GM18520 (cell line): ENCODE results near the gene ZNF750.
"Not testable (repeated sequence)": the region's sequence is repeated elsewhere in the genome, so short reads cannot be mapped to it uniquely, and the experiment has no call there.

Experiments
- ATAC-seq: cut with Tn5 transposase; IDR thresholded peaks from one replicate; pipeline ENCODE4 v1.9.1; 2021; ENCODE audit not compliant: unreplicated experiment

Gene ZNF750

DNA sequence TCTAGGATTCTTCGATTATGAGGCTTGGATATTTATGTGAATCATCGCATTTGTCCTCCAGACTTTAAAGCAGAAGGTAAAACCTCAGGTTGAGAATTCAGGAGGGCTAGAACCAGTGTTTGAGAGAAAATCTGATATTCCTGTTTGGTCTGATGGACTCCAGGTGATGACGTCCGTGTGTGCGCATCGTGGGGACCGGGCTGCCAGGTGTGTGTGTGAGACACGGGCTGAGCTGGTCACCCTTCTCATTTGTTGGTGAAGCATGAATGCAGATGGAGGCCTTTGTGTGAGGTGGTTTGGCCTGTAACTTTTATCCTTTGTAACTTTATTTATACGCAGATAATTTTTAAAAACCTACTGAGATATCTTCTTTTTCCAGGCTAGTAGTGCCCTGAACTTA lies 42.8 kb downstream of the ZNF750 start:
- ATAC-seq = no peak

DNA sequence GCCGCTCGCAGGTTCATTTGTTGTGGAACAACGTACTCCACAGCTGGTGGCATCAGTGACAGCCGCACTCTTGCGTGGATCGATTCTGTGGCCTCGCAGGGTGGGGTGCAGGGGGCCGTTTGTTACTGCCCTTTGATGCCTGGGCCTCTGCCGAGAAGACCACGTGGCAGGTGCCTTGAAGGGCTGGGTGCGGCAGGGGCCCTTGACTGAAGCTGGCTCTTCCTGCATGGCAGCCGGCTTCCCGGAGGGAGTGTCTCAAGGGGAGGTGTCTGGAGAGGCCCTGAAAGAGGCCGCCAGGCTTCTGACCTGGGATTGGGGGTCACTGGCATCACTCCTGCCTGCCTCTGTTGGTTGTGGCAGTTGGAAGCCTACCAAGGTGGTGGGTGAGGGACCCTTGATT lies 44.2 kb downstream of the ZNF750 start:
- no peak for ATAC-seq

DNA sequence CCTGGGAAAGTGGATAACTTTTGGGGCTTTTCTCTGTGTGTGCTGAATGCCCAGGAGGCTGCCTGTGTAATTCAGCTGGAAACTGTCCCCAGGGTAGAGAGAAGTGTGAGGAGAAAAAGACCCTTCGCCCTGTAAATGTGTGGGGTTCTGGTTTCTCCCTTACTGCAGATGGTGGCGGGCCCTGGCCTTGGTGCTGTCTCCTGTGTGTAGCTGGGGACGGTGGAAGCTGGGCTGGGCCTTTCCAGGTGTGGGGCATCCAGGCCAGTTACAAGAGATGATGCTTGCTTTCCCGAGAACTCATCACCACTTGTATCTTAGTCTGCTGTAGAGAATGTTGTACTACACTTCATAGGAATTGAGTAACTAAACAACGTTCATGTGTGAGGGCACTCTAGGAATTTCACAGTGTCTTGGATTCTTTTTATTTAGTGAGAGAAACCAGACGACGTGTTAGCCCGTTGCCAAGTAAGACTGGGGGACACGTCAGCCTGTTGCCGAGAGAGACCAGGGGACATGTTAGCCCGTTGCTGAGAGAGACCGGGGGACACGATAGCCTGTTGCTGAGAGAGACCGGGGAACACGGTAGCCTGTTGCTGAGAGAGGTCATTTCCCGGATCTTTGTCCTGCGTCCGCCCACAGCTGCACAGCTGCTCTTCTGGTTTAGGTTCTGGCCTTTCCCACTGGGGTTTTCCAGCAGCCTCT lies 44.9 kb downstream of the ZNF750 start:
- no peak for ATAC-seq

DNA sequence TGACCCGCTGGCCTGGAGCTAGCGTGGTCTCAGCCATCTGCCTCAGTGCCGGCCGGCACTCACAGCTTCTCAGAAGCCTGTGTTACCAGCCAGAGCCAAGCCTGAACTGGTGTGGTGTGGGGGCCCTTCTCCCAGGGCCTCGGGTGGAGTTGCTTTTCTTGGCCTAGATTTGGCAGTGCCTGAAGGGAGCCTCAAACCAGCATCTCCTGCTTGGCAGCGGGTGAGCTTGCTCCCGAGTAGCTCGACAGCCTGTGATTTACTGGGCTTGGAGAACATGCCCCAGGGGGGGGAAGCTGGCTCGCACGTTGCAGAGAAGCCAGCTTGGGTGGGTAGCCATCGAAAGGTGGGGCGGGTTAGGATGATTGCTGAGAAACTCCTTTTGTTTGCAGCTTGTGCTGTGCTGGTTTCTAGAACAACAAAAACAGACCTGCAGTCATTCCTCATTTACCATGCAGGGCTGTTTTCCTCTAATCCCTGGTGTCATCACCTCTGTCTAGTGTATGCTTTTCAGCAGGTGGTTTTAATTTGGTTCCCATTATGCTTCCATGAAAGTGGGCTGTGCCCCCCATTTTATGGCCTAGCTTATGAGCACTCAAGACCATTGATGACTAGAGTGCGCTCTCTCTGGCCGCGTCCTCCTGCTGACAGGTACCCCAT lies 45.7 kb downstream of the ZNF750 start:
- no peak for ATAC-seq

DNA sequence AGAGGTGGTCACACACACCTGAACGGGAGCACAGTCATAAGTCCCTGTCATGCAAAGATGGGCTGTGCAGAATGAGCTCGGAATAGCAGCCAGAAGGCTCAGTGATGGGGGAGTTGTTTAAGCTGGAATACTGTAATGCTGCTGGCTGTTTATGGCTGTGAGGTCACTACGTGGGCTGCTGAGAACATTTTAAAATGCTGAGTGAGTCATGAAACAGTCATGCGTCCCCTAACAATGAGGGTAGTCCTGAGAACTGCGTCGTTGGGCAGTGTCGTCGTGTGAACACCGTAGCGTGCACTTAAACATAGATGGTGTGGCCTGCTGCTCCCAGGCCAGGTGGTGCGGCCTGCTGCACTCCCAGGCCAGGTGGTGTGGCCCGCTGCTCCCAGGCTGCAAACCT lies 48.3 kb downstream of the ZNF750 start:
- no peak for ATAC-seq

DNA sequence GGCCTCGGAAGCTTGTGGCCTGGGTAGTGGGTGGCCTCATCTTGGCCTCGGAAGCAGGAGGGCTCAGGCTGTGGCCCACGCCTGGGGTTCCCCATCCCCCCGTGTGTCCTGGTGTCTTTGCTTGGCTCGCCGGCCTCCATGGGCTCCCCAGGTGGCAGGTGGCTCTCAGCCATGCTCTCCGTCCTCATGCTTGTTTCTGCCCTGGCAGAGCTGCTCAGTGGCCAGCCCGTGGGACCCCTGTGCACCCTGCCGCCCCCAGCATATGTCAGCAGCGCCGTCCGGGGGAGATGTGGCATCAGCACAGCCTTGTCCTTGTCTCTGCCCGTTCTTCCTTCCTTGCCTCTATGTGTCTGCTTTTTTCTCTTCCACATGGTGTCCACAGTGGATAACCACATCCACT lies 49.4 kb downstream of the ZNF750 start:
- no peak for ATAC-seq

DNA sequence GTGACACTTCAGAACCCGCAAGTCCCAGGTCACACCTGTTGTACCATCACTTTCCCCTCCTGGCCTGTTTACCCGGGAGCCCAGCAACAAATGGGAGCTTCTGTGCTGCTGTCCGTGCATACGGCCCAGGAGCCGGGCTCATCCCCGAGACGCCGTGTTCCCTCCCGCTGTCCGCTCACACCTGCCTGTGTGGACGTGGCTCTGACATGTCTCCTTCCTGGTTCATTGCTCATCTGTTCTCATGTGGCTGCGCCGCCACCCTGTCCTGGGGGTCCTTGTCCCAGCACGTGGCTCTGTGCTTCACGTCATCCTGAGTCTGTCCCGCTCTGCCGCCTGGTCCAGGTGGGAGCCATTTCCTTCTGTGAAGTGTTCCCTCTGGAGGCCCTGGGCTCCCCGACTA lies 50.0 kb downstream of the ZNF750 start:
- no peak for ATAC-seq

DNA sequence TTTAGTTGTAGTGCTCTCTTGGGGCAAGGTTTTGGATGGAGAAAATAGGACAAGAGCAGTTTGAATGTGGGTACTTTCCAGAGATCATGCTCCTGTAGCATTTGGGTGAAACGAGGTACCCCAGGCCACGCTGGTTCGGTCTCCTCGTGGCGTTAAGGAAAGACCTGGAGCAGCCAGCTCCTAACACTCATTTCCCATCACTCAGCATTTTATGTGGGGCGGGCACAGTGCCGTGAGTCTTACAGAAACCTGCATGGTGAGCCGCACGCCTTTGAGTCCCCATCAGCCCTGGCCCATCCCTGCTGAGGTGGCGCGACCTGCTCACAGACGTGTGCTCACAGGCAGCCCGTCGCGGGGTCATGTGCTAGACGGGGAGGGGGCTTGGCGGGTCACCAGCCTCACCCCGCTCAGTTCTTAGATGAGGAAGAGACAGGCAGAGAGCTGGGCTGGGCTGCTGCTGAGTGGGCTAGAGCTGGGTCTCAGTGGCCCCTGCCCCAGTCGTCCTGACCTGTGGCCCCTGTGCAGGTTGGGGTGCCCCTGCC lies 50.7 kb downstream of the ZNF750 start:
- ATAC-seq = no peak

DNA sequence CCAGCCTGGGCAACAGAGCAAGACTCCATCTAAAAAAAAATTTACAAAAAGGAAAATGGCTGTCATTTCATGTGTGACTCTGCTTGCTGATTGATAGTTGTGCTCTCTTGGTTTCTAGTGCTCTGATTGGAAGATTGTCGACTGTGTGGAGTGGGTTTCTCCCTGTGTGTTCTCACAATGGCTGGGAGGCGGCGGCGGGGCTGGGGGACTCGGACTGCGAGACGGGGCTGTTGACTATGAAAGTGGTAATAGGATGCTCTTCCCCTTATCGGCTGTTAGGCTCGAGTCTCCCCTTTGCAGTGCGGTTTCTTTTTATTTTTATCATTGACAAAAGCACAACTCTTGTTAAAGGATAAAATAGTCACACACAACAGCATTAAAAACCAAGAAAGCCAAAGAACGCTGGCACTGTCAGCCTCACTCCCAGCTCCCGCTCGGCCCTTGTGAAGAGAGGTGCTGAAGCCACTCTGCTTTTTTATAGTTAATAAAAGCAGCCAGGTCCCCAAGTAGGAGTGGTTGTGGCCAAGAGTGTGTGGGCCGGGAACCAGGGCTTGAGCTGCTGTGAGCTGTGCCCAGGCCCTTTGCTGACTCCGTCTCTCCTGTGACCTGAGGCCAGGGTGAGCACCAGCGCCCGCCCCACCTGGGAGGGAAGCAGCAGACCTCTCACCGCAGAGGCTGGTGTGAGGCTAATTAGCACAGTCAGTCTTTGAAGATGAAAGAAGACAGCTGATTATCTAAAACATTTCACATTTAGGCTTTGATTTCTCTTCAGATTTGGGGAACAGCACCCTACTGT lies 51.4 kb downstream of the ZNF750 start:
- ATAC-seq = no peak

DNA sequence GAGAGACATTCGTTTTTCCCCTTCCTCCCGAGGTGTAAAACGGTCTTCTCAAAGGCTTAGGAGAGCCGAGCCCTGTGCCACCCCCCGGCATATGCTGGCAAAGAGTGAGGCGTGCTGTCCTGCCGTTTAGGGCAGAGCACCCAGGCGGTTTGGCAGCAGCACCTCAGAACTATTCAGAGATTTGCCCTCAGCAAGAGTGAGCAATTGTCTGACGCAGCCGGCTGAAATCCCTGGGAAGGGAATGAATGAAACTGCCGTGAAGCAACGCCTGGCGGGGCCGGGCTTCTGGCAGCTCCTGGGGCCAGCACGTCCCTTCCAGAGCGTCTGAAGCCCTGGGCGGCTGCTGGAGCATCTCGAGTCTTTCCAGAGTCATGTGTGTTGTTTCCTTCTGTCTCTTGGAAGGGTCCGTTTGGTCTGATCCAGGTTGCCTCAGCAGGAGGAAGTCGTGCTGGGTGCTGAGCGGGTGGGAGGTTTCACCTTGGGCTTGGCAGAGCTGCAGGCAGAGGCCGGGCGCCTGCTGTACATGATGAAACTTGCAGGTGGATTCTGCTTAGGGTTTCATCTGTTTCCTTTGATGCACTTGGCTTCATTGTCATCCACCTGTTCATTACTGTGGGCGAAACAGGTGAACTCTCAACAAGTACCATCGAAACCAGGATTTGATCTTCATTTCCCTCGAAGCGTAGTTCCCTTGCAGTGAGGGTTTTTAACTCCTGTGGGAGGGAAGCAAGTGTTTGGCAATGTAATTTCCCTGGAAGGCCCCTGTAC lies 52.6 kb downstream of the ZNF750 start:
- no peak for ATAC-seq

DNA sequence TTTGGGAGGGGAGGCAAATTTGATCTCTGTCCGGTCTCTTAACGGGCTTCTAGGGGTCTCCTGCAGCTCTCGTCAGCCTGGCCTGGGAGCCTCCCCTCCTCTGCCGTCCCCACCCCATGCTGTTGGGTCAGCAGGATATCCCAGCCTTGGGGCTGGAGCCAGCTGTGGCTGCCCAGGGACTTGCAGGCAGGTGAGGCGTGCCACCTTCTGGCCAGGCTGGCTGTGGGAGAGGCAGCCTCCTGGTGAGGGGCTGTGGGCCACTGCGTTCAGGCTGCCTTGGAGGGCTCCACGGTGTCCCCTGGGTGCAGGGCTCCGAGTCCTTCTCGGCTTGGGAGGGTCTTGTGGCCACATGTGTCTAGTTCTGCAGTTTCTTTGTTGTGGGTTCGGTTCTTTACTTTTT lies 53.4 kb downstream of the ZNF750 start:
- no peak for ATAC-seq

DNA sequence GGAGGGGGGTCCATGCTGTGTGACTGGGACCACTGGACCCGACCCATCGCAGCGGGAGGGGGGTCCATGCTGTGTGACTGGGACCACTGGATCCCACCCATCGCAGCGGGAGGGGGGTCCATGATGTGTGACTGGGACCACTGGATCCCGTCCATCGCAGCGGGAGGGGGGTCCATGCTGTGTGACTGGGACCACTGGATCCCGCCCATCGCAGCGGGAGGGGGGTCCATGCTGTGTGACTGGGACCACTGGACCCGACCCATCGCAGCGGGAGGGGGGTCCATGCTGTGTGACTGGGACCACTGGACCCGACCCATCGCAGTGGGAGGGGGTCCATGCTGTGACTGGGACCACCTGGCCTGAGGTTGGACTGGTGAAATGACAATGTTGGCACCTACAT lies 54.2 kb downstream of the ZNF750 start:
- not testable (repeated sequence) for ATAC-seq

DNA sequence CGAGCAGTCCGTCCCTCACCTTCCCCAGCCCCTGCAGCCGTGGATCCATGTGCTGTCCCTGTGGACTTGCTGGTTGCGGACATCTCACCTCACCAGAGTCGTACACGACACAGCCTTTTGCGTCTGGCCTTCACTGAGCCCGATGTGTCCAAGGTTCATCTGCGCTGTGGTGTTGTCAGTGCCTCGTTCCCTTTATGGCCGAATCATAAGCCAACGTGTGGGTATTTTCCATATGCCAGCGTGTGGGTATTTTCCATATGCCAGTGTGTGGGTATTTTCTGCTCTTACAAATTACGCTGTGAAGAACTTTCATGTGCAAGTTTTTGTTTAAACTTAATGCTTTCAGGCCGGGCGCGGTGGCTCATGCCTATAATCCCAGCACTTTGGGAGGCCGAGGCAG lies 56.3 kb downstream of the ZNF750 start:
- ATAC-seq = no peak

DNA sequence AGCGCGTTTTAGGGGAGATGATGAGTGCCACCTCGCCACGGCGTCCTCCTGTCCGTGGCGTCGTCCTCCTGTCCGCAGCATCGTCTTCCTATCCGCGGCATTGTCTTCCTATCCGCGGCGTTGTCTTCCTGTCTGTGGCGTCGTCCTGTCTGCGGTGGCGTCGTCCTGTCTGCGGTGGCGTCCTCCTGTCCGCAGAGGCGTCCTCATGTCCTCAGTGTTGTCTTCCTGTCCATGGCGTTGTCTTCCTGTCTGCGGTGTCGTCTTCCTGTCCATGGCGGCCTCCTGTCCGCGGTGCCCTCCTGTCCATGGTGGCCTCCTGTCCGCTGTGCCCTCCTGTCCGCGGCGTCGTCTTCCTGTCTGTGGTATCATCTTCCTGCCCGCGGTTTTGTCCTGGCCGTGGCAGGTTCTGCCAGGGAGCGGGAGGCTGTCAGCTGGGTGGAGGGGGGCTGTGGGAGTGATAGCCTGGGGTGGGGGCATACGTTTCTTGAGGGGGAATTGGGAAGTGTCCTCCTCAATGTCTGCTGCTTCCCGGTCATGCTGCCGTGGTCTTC lies 57.1 kb downstream of the ZNF750 start:
- no peak for ATAC-seq

DNA sequence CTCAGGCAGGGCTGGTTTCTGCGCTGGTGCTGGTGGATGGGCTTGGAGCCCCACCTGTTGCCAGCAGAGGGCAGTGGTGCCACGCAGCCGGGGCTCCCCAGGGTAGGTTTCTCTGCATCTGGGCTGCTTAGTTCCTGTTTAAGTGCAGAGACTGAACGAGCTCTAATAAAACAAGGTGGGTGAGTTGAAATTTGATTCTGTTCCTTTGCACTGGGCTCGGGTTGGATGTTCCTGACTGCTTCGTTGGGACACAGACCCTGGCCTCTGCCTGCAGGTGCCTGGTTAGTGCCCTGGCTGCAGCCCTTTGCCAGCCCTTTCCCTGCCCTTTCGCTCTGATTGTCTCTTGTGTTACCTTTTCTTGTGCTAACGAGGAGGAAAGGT lies 57.9 kb downstream of the ZNF750 start:
- ATAC-seq = no peak

DNA sequence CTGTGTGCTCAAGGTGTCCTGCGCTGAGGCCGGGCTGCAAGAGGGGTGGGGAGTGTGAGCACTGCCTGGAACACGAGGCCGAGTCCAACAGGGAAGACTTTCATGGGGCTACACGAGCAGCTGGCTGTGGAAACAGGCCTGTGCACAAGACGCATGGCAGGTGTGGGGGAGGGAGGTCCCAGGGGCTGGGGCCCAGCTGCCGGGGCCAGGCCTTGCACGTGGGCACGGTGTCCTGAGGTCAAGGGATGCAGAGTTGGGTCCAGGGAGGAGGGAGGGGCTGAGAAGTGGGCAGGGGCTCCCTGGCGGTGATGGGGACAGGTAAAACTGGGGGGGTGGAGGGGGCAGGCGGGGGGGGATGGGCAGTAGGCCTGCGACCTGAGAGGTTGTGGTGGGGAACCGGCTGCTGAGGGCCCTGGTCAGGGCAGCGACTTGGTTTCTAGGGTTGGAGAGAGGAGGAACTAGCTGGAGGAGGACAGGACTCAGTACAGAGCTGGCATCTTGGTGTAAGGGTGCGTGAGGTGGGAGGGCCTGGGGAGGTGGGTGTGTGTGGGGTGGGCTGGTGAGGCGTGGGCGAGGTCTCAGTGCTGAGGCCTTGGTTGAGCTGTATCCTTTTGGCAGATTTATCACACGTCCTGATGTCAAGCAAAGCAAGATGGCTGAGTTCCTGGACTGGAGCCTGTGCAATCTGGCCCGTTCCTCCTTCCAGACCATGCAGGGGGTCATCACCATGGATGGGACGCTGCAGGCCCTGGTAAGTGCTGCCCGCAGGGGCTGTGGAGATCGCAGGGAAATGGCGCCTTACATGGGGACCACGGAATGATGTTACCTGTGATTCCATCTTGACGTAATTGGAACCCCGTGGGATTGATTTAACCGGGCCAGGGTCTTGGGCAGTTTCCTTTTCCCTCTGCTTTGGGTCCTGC lies 58.6 kb downstream of the ZNF750 start:
- no peak for ATAC-seq

DNA sequence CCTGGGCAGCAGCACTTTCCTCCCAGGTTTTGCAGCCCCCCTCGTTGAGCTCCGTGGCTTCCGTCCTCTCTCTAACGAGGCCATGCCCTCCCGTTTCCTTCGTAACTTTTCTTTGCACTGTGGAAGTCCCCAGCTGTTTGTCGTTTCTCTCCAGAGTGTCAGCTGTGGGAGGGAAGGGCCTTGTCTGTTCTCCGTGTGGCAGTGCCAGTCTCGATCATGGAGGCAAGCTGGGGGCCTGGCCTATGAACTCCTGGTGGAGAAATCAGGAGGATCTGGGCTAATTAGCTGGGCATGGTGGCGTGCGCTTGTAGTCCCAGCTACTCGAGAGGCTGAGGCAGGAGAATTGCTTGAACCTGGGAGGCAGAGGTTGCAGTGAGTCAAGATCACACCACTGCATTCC lies 59.6 kb downstream of the ZNF750 start:
- no peak for ATAC-seq

DNA sequence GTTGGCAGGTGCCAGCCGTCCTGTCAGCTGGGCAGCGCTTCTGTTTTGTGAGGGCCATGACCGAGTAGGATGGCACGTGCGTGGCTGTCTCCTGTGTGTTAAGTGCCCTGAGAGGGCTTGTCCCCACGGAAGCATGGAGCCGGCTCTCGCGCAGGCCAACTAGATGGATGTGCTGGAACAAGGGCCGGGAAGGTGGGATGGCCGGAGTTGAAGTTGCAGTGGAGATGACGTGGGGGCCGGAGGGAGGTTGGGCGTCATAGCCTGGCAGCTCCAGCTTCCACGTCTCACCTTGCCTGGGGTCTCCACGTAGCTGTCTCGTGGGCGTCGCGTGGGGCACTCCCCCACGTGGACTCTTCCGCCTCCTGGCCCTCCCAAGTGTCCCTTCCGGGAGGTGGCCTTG lies 60.3 kb downstream of the ZNF750 start:
- ATAC-seq = no peak
